DOHH2 (cell line): Measurements from ENCODE around the gene UGCG.
"Not testable (repeated sequence)": the region's sequence is repeated elsewhere in the genome, so short reads cannot be mapped to it uniquely, and the experiment has no call there.

Experiments
- EZH2phosphoT487 ChIP-seq: fragments of 200-600 bp; sonication (generic); IDR thresholded peaks from 2 replicates; pipeline ENCODE4 v1.6.1; 2017; ENCODE audit warnings: borderline replicate concordance, mild to moderate bottlenecking, antibody characterized with exemption, low read length, moderate library complexity, mixed read lengths
- TF ChIP-seq, protein P1 (sequence below): fragments of 200-600 bp; sonication (generic); IDR thresholded peaks from one replicate; pipeline ENCODE4 v1.5.1; 2014; ENCODE audit warnings: antibody characterized with exemption, mild to moderate bottlenecking, low read depth, low read length; ENCODE audit not compliant: poor library complexity, severe bottlenecking

DNA sequence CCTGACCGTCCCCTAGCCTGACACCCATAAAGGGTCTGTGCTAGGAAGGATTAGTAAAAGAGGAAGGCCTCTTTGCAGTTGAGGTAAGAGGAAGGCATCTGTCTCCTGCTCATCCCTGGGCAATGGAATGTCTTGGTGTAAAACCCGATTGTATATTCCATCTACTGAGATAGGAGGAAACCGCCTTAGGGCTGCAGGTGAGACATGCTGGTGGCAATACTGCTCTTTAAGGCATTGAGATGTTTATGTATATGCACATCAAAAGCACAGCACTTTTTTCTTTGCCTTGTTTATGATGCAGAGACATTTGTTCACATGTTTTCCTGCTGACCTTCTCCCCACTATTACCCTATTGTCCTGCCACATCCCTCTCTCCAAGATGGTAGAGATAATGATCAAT lies 20.9 kb upstream of the UGCG start:
- TF ChIP-seq, protein P1, sequence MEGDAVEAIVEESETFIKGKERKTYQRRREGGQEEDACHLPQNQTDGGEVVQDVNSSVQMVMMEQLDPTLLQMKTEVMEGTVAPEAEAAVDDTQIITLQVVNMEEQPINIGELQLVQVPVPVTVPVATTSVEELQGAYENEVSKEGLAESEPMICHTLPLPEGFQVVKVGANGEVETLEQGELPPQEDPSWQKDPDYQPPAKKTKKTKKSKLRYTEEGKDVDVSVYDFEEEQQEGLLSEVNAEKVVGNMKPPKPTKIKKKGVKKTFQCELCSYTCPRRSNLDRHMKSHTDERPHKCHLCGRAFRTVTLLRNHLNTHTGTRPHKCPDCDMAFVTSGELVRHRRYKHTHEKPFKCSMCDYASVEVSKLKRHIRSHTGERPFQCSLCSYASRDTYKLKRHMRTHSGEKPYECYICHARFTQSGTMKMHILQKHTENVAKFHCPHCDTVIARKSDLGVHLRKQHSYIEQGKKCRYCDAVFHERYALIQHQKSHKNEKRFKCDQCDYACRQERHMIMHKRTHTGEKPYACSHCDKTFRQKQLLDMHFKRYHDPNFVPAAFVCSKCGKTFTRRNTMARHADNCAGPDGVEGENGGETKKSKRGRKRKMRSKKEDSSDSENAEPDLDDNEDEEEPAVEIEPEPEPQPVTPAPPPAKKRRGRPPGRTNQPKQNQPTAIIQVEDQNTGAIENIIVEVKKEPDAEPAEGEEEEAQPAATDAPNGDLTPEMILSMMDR = not testable (repeated sequence)
- not testable (repeated sequence) for TF ChIP-seq EZH2phosphoT487
